ENCODE measurements around the gene ARHGAP24. TPM values are rescaled to one million over a fixed set of nuclear protein-coding genes. Genes with fewer than 3 reads are reported as not detected.

The ARHGAP24 gene
- total and polyA plus RNA-seq, 3 donors from 2014 or later, result 5.7 to 9.9 (median 9.4) TPM

- Histone ChIP-seq H3K27me3 (no peaks in the 10 kb centered on the region), H3K36me3 (ENCODE audit: low read depth, missing control alignments) (no peaks in the 10 kb centered on the region), H3K27ac (peak overlapping the region in 1 of 2 donors; percentile 21), H3K4me1 (no peaks in the 10 kb centered on the region), H3K4me3 (no peak overlapping the region), H3K9me3 (no peaks in the 10 kb centered on the region)
- DNase-seq, result peak; percentile 23
- intact Hi-C loops (cut with DNase I; ENCODE audit: low total_unique reads), result no loop called here
- WGBS, 2 donors, result 47 to 50% methylated on average over 1 of the region's 1 CpG
- no peak for TF ChIP-seq CTCF (IDR thresholded peaks at IDR 0.05)
- no peak for TF ChIP-seq POLR2A (IDR thresholded peaks at IDR 0.05)
These were observed 259.5 kb downstream of the ARHGAP24 start for GRCh38 chr4:85734424-85734831.

- WGBS, 2 donors, result 87 to 95% methylated on average over 2 of the region's 2 CpGs
- Histone ChIP-seq H3K27me3 (no peaks in the 10 kb centered on the region), H3K4me3 (no peak overlapping the region), H3K36me3 (ENCODE audit: low read depth, missing control alignments) (no peaks in the 10 kb centered on the region), H3K27ac (no peak overlapping the region), H3K9me3 (no peaks in the 10 kb centered on the region), H3K4me1 (peaks cover 5% of the 10 kb centered on the region)
- no peak for TF ChIP-seq CTCF (IDR thresholded peaks at IDR 0.05)
- no peak for TF ChIP-seq POLR2A (IDR thresholded peaks at IDR 0.05)
- no peak for DNase-seq
- intact Hi-C loops (cut with DNase I; ENCODE audit: low total_unique reads), result no loop called here
These were observed 261.6 kb downstream of the ARHGAP24 start for GRCh38 chr4:85736571-85736970.

GRCh38 chr4:85737254-85737653 lies 262.3 kb downstream of the ARHGAP24 start:
- Histone ChIP-seq H3K9me3 (no peaks in the 10 kb centered on the region), H3K27me3 (no peaks in the 10 kb centered on the region), H3K4me3 (no peak overlapping the region), H3K27ac (no peak overlapping the region), H3K36me3 (ENCODE audit: low read depth, missing control alignments) (no peaks in the 10 kb centered on the region), H3K4me1 (peaks cover 12% of the 10 kb centered on the region)
- WGBS, 2 donors, result 91 to 100% methylated on average over 1 of the region's 1 CpG
- no peak for DNase-seq
- intact Hi-C loops (cut with DNase I; ENCODE audit: low total_unique reads), result no loop called here
- no peak for TF ChIP-seq CTCF (IDR thresholded peaks at IDR 0.05)
- TF ChIP-seq POLR2A (IDR thresholded peaks at IDR 0.05), result no peak

- H3K27me3 ChIP-seq, result no peaks in the 10 kb centered on the region
- DNase-seq, result no peak
- H3K9me3 ChIP-seq, result no peaks in the 10 kb centered on the region
- H3K36me3 ChIP-seq (ENCODE audit: low read depth, missing control alignments), result no peaks in the 10 kb centered on the region
- TF ChIP-seq POLR2A (IDR thresholded peaks at IDR 0.05) (no peak), CTCF (IDR thresholded peaks at IDR 0.05) (no peak)
- no peak overlapping the region for H3K4me3 ChIP-seq
- peaks cover 12% of the 10 kb centered on the region for H3K4me1 ChIP-seq
- 66 to 67% methylated on average over 2 of the region's 2 CpGs for WGBS, 2 donors
- H3K27ac ChIP-seq, result no peak overlapping the region
- intact Hi-C loops (cut with DNase I; ENCODE audit: low total_unique reads), result no loop called here
These were observed 263.8 kb downstream of the ARHGAP24 start for GRCh38 chr4:85738721-85739120.

- intact Hi-C loops (cut with DNase I; ENCODE audit: low total_unique reads), result loop anchor here (10.0 kb wide), 1 partner anchor 596 kb away; no protein-coding TSS in a partner anchor
- TF ChIP-seq CTCF (IDR thresholded peaks at IDR 0.05) (no peak), POLR2A (IDR thresholded peaks at IDR 0.05) (no peak)
- no peak for DNase-seq
- Histone ChIP-seq H3K9me3 (no peaks in the 10 kb centered on the region), H3K4me1 (peaks cover 20% of the 10 kb centered on the region), H3K4me3 (no peak overlapping the region), H3K36me3 (ENCODE audit: low read depth, missing control alignments) (no peaks in the 10 kb centered on the region), H3K27ac (no peak overlapping the region), H3K27me3 (no peaks in the 10 kb centered on the region)
- 72 to 74% methylated on average over 5 of the region's 5 CpGs for WGBS, 2 donors
These were observed 265.5 kb downstream of the ARHGAP24 start for GRCh38 chr4:85740431-85740861.
